ENCODE data around the gene UBE2E2.

The UBE2E2 gene

DNA sequence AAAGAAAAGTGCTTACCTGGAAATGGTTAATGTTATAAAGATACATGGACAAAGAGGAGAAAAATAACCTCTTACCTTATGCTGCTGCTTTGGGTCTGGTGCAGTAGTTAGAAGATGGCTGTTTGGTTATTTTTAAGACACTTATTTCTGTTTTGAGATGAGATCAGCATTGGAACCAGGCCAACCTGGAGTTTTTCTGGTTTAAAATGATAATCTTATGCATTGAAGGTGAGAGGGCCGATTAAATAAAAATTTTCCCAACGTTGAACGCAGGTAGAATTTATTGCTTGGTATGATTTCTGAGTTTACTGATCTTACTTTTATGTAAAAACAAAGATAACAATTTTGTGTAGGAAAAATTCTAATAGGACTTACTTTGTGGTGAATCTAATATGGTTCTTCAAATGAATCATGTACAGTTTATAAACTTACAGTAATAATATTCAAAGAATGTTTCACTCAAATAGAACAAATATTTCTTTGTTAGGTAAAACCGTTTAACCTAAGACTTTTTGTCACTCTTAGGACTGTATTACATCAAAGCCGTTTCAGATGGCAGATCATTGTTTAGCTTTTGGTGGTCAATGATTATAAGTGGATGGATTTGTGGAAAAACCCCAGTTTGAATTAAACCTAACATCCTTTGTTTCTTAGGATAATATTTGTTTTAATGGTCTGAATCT lies 14.9 kb downstream of the UBE2E2 start:
- H4K8ac ChIP-seq (ENCODE audit: low read depth, low read length), result no peak overlapping the region
- H3K27me3 ChIP-seq (ENCODE audit: control insufficient read depth in 3 of 3, insufficient read depth in 3 of 3, low read depth in 1 of 3, low read length in 3 of 3), result no peaks in the 10 kb centered on the region
- H3K18ac ChIP-seq (ENCODE audit: low read length), result no peak overlapping the region
- no CpG with 5 or more reads among the region's 5 CpGs for WGBS, 2 donors (ENCODE audit: extremely low coverage in 2 of 2, insufficient read length in 2 of 2, insufficient replicate concordance in 1 of 2)
- no peak overlapping the region for H2AK5ac ChIP-seq (ENCODE audit: low read depth, low read length)
- no peak overlapping the region for H2BK15ac ChIP-seq (ENCODE audit: low read length)
- no peak overlapping the region for H2BK5ac ChIP-seq (ENCODE audit: low read length)
- H3K14ac ChIP-seq (ENCODE audit: low read length), result no peak overlapping the region
- no peak overlapping the region for H3K4ac ChIP-seq (ENCODE audit: low read length)
- H3K4me2 ChIP-seq (ENCODE audit: insufficient read depth, low read length, poor library complexity, severe bottlenecking), result no peak overlapping the region
- no peaks in the 10 kb centered on the region for H3K36me3 ChIP-seq (replicated peaks in 1 of 2; ENCODE audit: control insufficient read depth in 2 of 2, insufficient read depth in 2 of 2, low read length in 2 of 2)
- H3K23ac ChIP-seq (ENCODE audit: low read depth, low read length, poor library complexity), result no peak overlapping the region
- H3K4me1 ChIP-seq (ENCODE audit: control insufficient read depth in 2 of 2, insufficient read depth in 1 of 2, low read depth in 1 of 2, low read length in 2 of 2), result peaks cover 0 to 3% of the 10 kb centered on the region in 2 donors
- H3K79me1 ChIP-seq (ENCODE audit: low read depth, low read length), result no peaks in the 10 kb centered on the region
- no peak overlapping the region for H3K27ac ChIP-seq (replicated peaks; ENCODE audit: low read length)
- no peak for DNase-seq (ENCODE audit: low spot score)
- no peak overlapping the region for H3K4me3 ChIP-seq (ENCODE audit: low read length in 2 of 2)
- no peak overlapping the region for H4K91ac ChIP-seq (ENCODE audit: low read depth, low read length, poor library complexity)
- no peaks in the 10 kb centered on the region for H3K9me3 ChIP-seq (replicated peaks in 1 of 2; ENCODE audit: control insufficient read depth in 2 of 2, insufficient read depth in 1 of 2, low read depth in 1 of 2, low read length in 2 of 2)
- H2BK120ac ChIP-seq (ENCODE audit: low read depth, low read length), result no peak overlapping the region
- H3K9ac ChIP-seq (ENCODE audit: low read depth, low read length, poor library complexity), result no peak overlapping the region
- no peak overlapping the region for H2AFZ ChIP-seq (ENCODE audit: low read length)
- no peak overlapping the region for H2BK12ac ChIP-seq (ENCODE audit: low read length)

DNA sequence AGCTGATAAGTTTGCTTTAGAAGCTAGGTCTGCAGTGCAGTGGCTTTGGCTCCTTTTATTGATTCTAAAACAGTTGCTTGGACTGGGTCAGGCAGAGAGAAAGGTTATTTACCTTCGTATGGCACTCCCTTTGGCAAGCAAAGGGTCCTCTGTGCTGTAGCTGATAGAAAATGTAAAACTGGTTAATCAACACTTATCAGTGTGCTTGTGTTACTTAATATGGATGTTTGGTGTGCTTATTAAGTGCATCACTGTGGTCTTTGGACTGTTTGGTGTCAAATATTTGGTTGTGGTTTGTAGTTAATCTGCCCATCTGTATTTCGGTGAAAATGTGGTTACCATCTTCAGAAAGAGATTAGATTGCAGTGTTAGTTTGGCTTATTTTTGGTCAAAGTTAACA lies 16.0 kb downstream of the UBE2E2 start:
- no peak for DNase-seq (ENCODE audit: low spot score)
- no peak overlapping the region for H2BK15ac ChIP-seq (ENCODE audit: low read length)
- H3K79me1 ChIP-seq (ENCODE audit: low read depth, low read length), result no peaks in the 10 kb centered on the region
- WGBS, 2 donors (ENCODE audit: extremely low coverage in 2 of 2, insufficient read length in 2 of 2, insufficient replicate concordance in 1 of 2), result no CpG with 5 or more reads among the region's 2 CpGs
- no peak overlapping the region for H3K4me2 ChIP-seq (ENCODE audit: insufficient read depth, low read length, poor library complexity, severe bottlenecking)
- H4K91ac ChIP-seq (ENCODE audit: low read depth, low read length, poor library complexity), result no peak overlapping the region
- H3K18ac ChIP-seq (ENCODE audit: low read length), result no peak overlapping the region
- H2AK5ac ChIP-seq (ENCODE audit: low read depth, low read length), result no peak overlapping the region
- H3K9ac ChIP-seq (ENCODE audit: low read depth, low read length, poor library complexity), result no peak overlapping the region
- no peak overlapping the region for H3K4me3 ChIP-seq (ENCODE audit: low read length in 2 of 2)
- no peak overlapping the region for H4K8ac ChIP-seq (ENCODE audit: low read depth, low read length)
- H3K23ac ChIP-seq (ENCODE audit: low read depth, low read length, poor library complexity), result no peak overlapping the region
- H2BK120ac ChIP-seq (ENCODE audit: low read depth, low read length), result no peak overlapping the region
- no peak overlapping the region for H2BK5ac ChIP-seq (ENCODE audit: low read length)
- no peak overlapping the region for H2BK12ac ChIP-seq (ENCODE audit: low read length)
- no peaks in the 10 kb centered on the region for H3K36me3 ChIP-seq (replicated peaks in 1 of 2; ENCODE audit: control insufficient read depth in 2 of 2, insufficient read depth in 2 of 2, low read length in 2 of 2)
- H3K4me1 ChIP-seq (ENCODE audit: control insufficient read depth in 2 of 2, insufficient read depth in 1 of 2, low read depth in 1 of 2, low read length in 2 of 2), result peaks cover 0 to 3% of the 10 kb centered on the region in 2 donors
- no peak overlapping the region for H3K14ac ChIP-seq (ENCODE audit: low read length)
- H3K9me3 ChIP-seq (replicated peaks in 1 of 2; ENCODE audit: control insufficient read depth in 2 of 2, insufficient read depth in 1 of 2, low read depth in 1 of 2, low read length in 2 of 2), result peaks cover 0 to 2% of the 10 kb centered on the region in 2 donors
- no peak overlapping the region for H3K4ac ChIP-seq (ENCODE audit: low read length)
- H2AFZ ChIP-seq (ENCODE audit: low read length), result no peak overlapping the region
- H3K27ac ChIP-seq (replicated peaks; ENCODE audit: low read length), result no peak overlapping the region
- H3K27me3 ChIP-seq (ENCODE audit: control insufficient read depth in 3 of 3, insufficient read depth in 3 of 3, low read depth in 1 of 3, low read length in 3 of 3), result no peaks in the 10 kb centered on the region

DNA sequence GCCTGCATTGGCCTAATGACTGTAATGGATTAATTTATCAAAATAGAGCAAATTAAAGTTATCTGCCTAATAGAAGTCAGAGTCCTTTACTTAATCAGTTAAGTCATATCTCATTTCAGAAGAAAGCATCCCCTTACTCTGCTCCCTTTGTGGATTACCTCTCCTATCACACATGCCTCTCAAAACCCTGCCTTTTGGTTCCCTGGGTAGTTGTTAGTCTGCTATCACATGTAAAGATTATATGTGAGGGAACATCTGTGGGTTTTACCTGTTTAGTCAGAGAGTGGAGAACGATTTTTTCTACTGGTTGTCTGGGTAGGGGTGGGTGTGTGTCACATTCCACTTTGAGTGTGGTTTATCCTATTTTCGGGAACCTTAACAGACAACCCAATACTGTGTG lies 16.4 kb downstream of the UBE2E2 start:
- Histone ChIP-seq H3K18ac (ENCODE audit: low read length) (no peak overlapping the region), H3K4me1 (ENCODE audit: control insufficient read depth in 2 of 2, insufficient read depth in 1 of 2, low read depth in 1 of 2, low read length in 2 of 2) (peaks cover 0 to 3% of the 10 kb centered on the region in 2 donors), H3K23ac (ENCODE audit: low read depth, low read length, poor library complexity) (no peak overlapping the region), H3K9me3 (replicated peaks in 1 of 2; ENCODE audit: control insufficient read depth in 2 of 2, insufficient read depth in 1 of 2, low read depth in 1 of 2, low read length in 2 of 2) (peaks cover 0 to 2% of the 10 kb centered on the region in 2 donors), H2AFZ (ENCODE audit: low read length) (no peak overlapping the region), H2BK15ac (ENCODE audit: low read length) (no peak overlapping the region), H3K14ac (ENCODE audit: low read length) (no peak overlapping the region), H2AK5ac (ENCODE audit: low read depth, low read length) (no peak overlapping the region), H2BK120ac (ENCODE audit: low read depth, low read length) (no peak overlapping the region), H4K8ac (ENCODE audit: low read depth, low read length) (no peak overlapping the region), H2BK5ac (ENCODE audit: low read length) (no peak overlapping the region), H2BK12ac (ENCODE audit: low read length) (no peak overlapping the region), H3K4me3 (ENCODE audit: low read length in 2 of 2) (no peak overlapping the region), H3K27ac (replicated peaks; ENCODE audit: low read length) (no peak overlapping the region), H3K4me2 (ENCODE audit: insufficient read depth, low read length, poor library complexity, severe bottlenecking) (no peak overlapping the region), H4K91ac (ENCODE audit: low read depth, low read length, poor library complexity) (no peak overlapping the region), H3K4ac (ENCODE audit: low read length) (no peak overlapping the region), H3K36me3 (replicated peaks in 1 of 2; ENCODE audit: control insufficient read depth in 2 of 2, insufficient read depth in 2 of 2, low read length in 2 of 2) (no peaks in the 10 kb centered on the region), H3K27me3 (ENCODE audit: control insufficient read depth in 3 of 3, insufficient read depth in 3 of 3, low read depth in 1 of 3, low read length in 3 of 3) (no peaks in the 10 kb centered on the region), H3K79me1 (ENCODE audit: low read depth, low read length) (no peaks in the 10 kb centered on the region), H3K9ac (ENCODE audit: low read depth, low read length, poor library complexity) (no peak overlapping the region)
- DNase-seq (ENCODE audit: low spot score), result no peak
- no CpG with 5 or more reads among the region's 2 CpGs for WGBS, 2 donors (ENCODE audit: extremely low coverage in 2 of 2, insufficient read length in 2 of 2, insufficient replicate concordance in 1 of 2)

DNA sequence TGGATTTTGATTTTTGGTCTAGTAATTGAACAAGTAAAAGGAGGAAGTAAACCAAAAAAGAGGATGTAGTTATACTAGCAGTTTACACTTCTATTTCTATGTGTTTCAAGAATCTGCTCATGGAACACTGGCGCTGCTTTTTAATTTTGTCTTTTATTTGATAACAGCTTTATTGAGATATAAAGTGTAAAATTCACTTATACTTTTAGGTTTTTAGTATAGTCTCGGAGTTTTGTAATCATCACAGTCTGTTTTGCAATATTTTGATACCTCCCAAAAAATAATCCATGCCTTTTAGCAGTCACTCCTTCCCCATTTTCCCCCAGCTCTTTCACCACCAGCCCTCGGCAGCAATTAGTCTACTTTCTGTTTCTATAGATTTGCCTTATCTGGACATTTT lies 18.0 kb downstream of the UBE2E2 start:
- no CpG with 5 or more reads among the region's 3 CpGs for WGBS, 2 donors (ENCODE audit: extremely low coverage in 2 of 2, insufficient read length in 2 of 2, insufficient replicate concordance in 1 of 2)
- Histone ChIP-seq H3K23ac (ENCODE audit: low read depth, low read length, poor library complexity) (no peak overlapping the region), H3K9me3 (replicated peaks in 1 of 2; ENCODE audit: control insufficient read depth in 2 of 2, insufficient read depth in 1 of 2, low read depth in 1 of 2, low read length in 2 of 2) (peaks cover 0 to 2% of the 10 kb centered on the region in 2 donors), H3K4me1 (ENCODE audit: control insufficient read depth in 2 of 2, insufficient read depth in 1 of 2, low read depth in 1 of 2, low read length in 2 of 2) (peaks cover 0 to 3% of the 10 kb centered on the region in 2 donors), H2BK120ac (ENCODE audit: low read depth, low read length) (no peak overlapping the region), H3K27ac (replicated peaks; ENCODE audit: low read length) (no peak overlapping the region), H3K4me3 (ENCODE audit: low read length in 2 of 2) (no peak overlapping the region), H2BK5ac (ENCODE audit: low read length) (no peak overlapping the region), H3K4ac (ENCODE audit: low read length) (no peak overlapping the region), H3K18ac (ENCODE audit: low read length) (no peak overlapping the region), H3K79me1 (ENCODE audit: low read depth, low read length) (no peaks in the 10 kb centered on the region), H2AFZ (ENCODE audit: low read length) (no peak overlapping the region), H2BK12ac (ENCODE audit: low read length) (no peak overlapping the region), H4K91ac (ENCODE audit: low read depth, low read length, poor library complexity) (no peak overlapping the region), H3K27me3 (ENCODE audit: control insufficient read depth in 3 of 3, insufficient read depth in 3 of 3, low read depth in 1 of 3, low read length in 3 of 3) (no peaks in the 10 kb centered on the region), H4K8ac (ENCODE audit: low read depth, low read length) (no peak overlapping the region), H3K9ac (ENCODE audit: low read depth, low read length, poor library complexity) (no peak overlapping the region), H3K4me2 (ENCODE audit: insufficient read depth, low read length, poor library complexity, severe bottlenecking) (no peak overlapping the region), H2AK5ac (ENCODE audit: low read depth, low read length) (no peak overlapping the region), H3K36me3 (replicated peaks in 1 of 2; ENCODE audit: control insufficient read depth in 2 of 2, insufficient read depth in 2 of 2, low read length in 2 of 2) (no peaks in the 10 kb centered on the region), H2BK15ac (ENCODE audit: low read length) (no peak overlapping the region), H3K14ac (ENCODE audit: low read length) (no peak overlapping the region)
- no peak for DNase-seq (ENCODE audit: low spot score)
